GM19452 (cell line): ENCODE data around the gene EEF1G.
A peak's percentile ranks its signal among the peaks of the same experiment; 100 is the strongest.
"Not testable (repeated sequence)": the region's sequence is repeated elsewhere in the genome, so short reads cannot be mapped to it uniquely, and the experiment has no call there.

Experiments
- ATAC-seq: cut with Tn5 transposase; IDR thresholded peaks from one replicate; pipeline ENCODE4 v1.9.1; 2021; ENCODE audit not compliant: unreplicated experiment

EEF1G gene

GRCh38 chr11:62556108-62556874 lies 17.4 kb downstream of the EEF1G start:
- peak; percentile 43 for ATAC-seq

- no peak for ATAC-seq
Observed at GRCh38 chr11:62555464-62556107, 18.1 kb downstream of the EEF1G start.

GRCh38 chr11:62554387-62555167 lies 19.1 kb downstream of the EEF1G start:
- ATAC-seq: no peak

GRCh38 chr11:62553839-62554361 lies 19.8 kb downstream of the EEF1G start:
- no peak for ATAC-seq

GRCh38 chr11:62553080-62553838 lies 20.4 kb downstream of the EEF1G start:
- ATAC-seq: no peak

GRCh38 chr11:62552485-62553079 lies 21.1 kb downstream of the EEF1G start:
- no peak for ATAC-seq

- not testable (repeated sequence) for ATAC-seq
Observed at GRCh38 chr11:62550478-62550877, 23.2 kb downstream of the EEF1G start.

- no peak for ATAC-seq
Observed at GRCh38 chr11:62548545-62549335, 25.0 kb downstream of the EEF1G start.

- ATAC-seq: no peak
Observed at GRCh38 chr11:62547691-62548281, 25.9 kb downstream of the EEF1G start.

- ATAC-seq: no peak
Observed at GRCh38 chr11:62546929-62547625, 26.6 kb downstream of the EEF1G start.

GRCh38 chr11:62546244-62546928 lies 27.3 kb downstream of the EEF1G start, which contains the start of gene AHNAK:
Gene AHNAK (minus strand): TSS chr11:62546806. CDS start chr11:62536098, 10,708 bp downstream.
- ATAC-seq: no peak

- ATAC-seq: no peak
Observed at GRCh38 chr11:62545437-62546243, 28.1 kb downstream of the EEF1G start.

GRCh38 chr11:62544581-62545436 lies 28.9 kb downstream of the EEF1G start:
- no peak for ATAC-seq

- no peak for ATAC-seq
Observed at GRCh38 chr11:62543680-62544444, 29.8 kb downstream of the EEF1G start.
